Right atrium auricular region (tissue), 2 donors: Measurements from ENCODE around the gene EIF2AK2. TPM values are rescaled to one million over a fixed set of nuclear protein-coding genes. Genes with fewer than 3 reads are reported as not detected.
"Not testable (repeated sequence)": the region's sequence is repeated elsewhere in the genome, so short reads cannot be mapped to it uniquely, and the experiment has no call there.

ENCODE experiments used
- DNase-seq: peaks from one replicate; pipeline ENCODE4 v3.0.0-alpha.2; 2019; ENCODE audit warnings: low spot score
- H3K27ac ChIP-seq, 2 donors: fragments of 200-600 bp; sonication (generic); 1 replicate in 1 of 2; 2 replicates in 1 of 2; pipeline ENCODE4 v1.5.1; 2016 to 2019
- H3K27me3 ChIP-seq, 2 donors: fragments of 200-600 bp; sonication (generic); one replicate each; pipeline versions ENCODE4 v1.5.1 to v1.6.0; 2017 to 2019
- H3K36me3 ChIP-seq: fragments of 200-600 bp; sonication (generic); one replicate; pipeline ENCODE4 v1.5.1; 2016
- H3K4me1 ChIP-seq, 2 donors: fragments of 200-600 bp; sonication (generic); one replicate each; pipeline versions ENCODE4 v1.5.1 to v1.6.0; 2017 to 2019
- H3K4me3 ChIP-seq, 2 donors: fragments of 200-600 bp; sonication (generic); 1 replicate in 1 of 2; 2 replicates in 1 of 2; pipeline ENCODE4 v1.5.1; 2017 to 2019; ENCODE audit warnings: mild to moderate bottlenecking in 1 of 2, moderate library complexity in 1 of 2
- H3K9me3 ChIP-seq, 2 donors: fragments of 200-600 bp; sonication (generic); one replicate each; pipeline ENCODE4 v1.5.1; 2019
- total RNA-seq, 2 donors: library from RNA; depleted of rRNA; stranded (reverse); fragments of >200 nt; gene quantifications; one replicate each; pipeline ENCODE4 v1.1.0, GENCODE V29; 2016
- TF ChIP-seq, protein P1 (sequence below), 2 donors: fragments of 200-600 bp; sonication (generic); IDR thresholded peaks; one replicate each; pipeline ENCODE4 v1.5.1; 2019; ENCODE audit warnings: antibody characterized with exemption in 2 of 2

Gene EIF2AK2
- 10 to 100 TPM; 12.5 to 13.4 TPM for total RNA-seq

DNA sequence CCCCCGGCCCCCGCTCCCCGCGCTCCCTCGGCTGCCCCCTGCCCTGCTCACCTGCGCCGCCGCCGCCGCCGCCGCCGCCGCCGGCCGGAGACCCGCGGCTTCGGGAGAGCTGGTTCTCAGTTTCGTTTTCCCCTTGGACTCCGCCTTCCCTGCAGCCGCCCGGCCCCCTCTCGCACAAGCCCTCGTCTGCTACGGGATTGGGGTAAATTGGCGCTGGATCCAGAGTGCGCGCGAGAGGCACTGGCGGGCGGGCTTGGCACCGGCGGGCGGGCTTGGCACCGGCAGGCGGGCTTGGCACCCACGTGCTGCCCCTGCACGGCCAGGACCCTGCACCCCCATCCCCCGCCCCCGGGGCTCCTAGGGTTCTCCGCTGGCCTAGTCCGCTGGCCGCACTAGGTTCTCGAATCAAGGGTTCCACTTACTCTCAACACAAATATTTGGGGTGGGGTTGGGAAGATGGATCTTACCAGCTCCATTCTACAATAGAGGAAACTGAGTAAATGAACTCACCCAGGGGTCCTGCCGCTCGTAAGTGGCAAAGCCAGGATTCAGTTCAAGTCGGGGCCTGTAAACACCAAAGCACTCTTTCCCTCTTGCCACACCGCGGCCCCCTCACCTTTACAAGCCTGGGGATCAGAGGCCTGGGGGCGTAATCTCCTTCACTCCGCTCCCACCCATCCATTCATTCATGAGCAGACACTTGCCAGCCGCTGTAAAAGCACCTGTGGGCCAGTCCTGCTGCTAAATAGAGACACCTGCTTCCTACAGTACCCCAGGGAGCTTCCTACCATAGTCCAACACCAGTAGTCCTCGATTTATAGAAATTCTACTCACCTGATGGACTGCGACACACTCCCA is at the start of gene EIF2AK2:
EIF2AK2 (minus strand) TSS at position 124 of the 858 bp plus-strand sequence. CDS start 9,174 bp downstream, outside the sequence.
- TF ChIP-seq, protein P1, sequence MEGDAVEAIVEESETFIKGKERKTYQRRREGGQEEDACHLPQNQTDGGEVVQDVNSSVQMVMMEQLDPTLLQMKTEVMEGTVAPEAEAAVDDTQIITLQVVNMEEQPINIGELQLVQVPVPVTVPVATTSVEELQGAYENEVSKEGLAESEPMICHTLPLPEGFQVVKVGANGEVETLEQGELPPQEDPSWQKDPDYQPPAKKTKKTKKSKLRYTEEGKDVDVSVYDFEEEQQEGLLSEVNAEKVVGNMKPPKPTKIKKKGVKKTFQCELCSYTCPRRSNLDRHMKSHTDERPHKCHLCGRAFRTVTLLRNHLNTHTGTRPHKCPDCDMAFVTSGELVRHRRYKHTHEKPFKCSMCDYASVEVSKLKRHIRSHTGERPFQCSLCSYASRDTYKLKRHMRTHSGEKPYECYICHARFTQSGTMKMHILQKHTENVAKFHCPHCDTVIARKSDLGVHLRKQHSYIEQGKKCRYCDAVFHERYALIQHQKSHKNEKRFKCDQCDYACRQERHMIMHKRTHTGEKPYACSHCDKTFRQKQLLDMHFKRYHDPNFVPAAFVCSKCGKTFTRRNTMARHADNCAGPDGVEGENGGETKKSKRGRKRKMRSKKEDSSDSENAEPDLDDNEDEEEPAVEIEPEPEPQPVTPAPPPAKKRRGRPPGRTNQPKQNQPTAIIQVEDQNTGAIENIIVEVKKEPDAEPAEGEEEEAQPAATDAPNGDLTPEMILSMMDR (IDR thresholded peaks at IDR 0.05): no peak
- peak within 1 kb of the TSS; percentile 87 for H3K4me3 ChIP-seq
- no peaks in the 10 kb centered on the region for H3K36me3 ChIP-seq
- peaks cover 0 to 18% of the 10 kb centered on the region in 2 donors for H3K4me1 ChIP-seq
- peak within 1 kb of the TSS; percentile 83 to 86 for H3K27ac ChIP-seq
- peak; percentile 86 for DNase-seq
- no peaks in the 10 kb centered on the region for H3K27me3 ChIP-seq
- H3K9me3 ChIP-seq: no peaks in the 10 kb centered on the region

GRCh38 chr2:37205689-37206341 is 49.0 kb upstream of the EIF2AK2 start:
- no peak overlapping the region for H3K27ac ChIP-seq
- TF ChIP-seq, protein P1 (IDR thresholded peaks at IDR 0.05): no peak
- no peak for DNase-seq
- H3K27me3 ChIP-seq: no peaks in the 10 kb centered on the region
- H3K9me3 ChIP-seq: peaks cover 0 to 20% of the 10 kb centered on the region in 2 donors
- no peaks in the 10 kb centered on the region for H3K4me1 ChIP-seq
- no peak overlapping the region for H3K4me3 ChIP-seq
- H3K36me3 ChIP-seq: peaks cover 94% of the 10 kb centered on the region

DNA sequence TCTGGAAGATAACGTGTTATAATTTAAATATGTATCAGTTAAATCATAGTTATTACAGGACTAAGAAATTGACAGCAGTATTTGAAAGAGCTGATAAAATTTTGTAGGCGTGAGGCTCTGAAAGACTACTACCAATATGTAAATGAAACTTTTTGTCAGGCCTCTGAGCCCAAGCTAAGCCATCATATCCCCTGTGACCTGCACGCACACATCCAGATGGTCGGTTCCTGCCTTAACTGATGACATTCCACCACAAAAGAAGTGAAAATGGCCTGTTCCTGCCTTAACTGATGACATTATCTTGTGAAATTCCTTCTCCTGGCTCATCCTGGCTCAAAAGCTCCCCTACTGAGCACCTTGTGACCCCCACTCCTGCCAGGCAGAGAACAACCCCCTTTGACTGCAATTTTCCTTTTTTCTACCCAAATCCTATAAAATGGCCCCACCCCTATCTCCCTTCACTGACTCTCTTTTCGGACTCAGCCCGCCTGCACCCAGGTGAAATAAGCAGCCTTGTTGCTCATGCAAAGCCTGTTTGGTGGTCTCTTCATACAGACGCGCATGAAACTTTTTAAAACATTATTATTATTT is 48.4 kb upstream of the EIF2AK2 start:
- Histone ChIP-seq H3K9me3 (peaks cover 0 to 20% of the 10 kb centered on the region in 2 donors), H3K36me3 (peaks cover 93% of the 10 kb centered on the region)
- DNase-seq, H3K27me3 ChIP-seq, H3K4me3 ChIP-seq, H3K4me1 ChIP-seq, H3K27ac ChIP-seq: not testable (repeated sequence)

DNA sequence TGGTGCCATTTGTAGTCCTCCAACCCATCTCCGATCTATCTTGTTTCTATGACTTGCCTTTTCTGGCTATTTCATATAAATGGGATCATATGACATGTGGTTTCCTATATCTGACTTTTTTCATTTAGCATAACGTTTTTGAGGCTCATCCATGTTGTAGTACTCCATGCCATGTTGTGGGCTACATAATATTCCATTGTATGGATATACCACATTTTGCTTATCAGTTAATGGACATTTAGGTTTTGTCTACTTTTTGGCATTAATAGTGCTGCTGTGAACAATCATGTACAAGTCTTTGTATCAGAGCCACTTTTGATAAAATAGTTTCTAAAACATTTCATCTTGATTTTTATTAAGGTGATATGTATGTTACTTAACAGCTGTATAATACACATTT is 46.9 kb upstream of the EIF2AK2 start:
- H3K27ac ChIP-seq: no peak overlapping the region
- no peak overlapping the region for H3K4me3 ChIP-seq
- peaks cover 78% of the 10 kb centered on the region for H3K36me3 ChIP-seq
- peaks cover 0 to 12% of the 10 kb centered on the region in 2 donors for H3K9me3 ChIP-seq
- H3K4me1 ChIP-seq: no peaks in the 10 kb centered on the region
- TF ChIP-seq, protein P1 (IDR thresholded peaks at IDR 0.05): no peak
- H3K27me3 ChIP-seq: no peaks in the 10 kb centered on the region
- no peak for DNase-seq

- no peak overlapping the region for H3K27ac ChIP-seq
Observed at GRCh38 chr2:37201766-37202165, 45.0 kb upstream of the EIF2AK2 start.

More at GRCh38 chr2:37201766-37202165, 45.0 kb upstream of the EIF2AK2 start:
- H3K36me3 ChIP-seq: peaks cover 62% of the 10 kb centered on the region
- peaks cover 0 to 12% of the 10 kb centered on the region in 2 donors for H3K4me1 ChIP-seq
- no peaks in the 10 kb centered on the region for H3K27me3 ChIP-seq
- TF ChIP-seq, protein P1 (IDR thresholded peaks at IDR 0.05): no peak
- H3K4me3 ChIP-seq: no peak overlapping the region
- DNase-seq: no peak
- H3K9me3 ChIP-seq: peaks cover 0 to 6% of the 10 kb centered on the region in 2 donors
